ENCODE measurements around the gene RNF126.
"Not testable (repeated sequence)": the region's sequence is repeated elsewhere in the genome, so short reads cannot be mapped to it uniquely, and the experiment has no call there.

The RNF126 gene

GRCh38 chr19:629961-630714, 32.9 kb downstream of the RNF126 start:
- no peak overlapping the region for H3K4me3 ChIP-seq (ENCODE audit: low read length)
- H3K27ac ChIP-seq (ENCODE audit: low read length) = no peak overlapping the region
- no peak overlapping the region for H3K4me2 ChIP-seq (ENCODE audit: low read length)
- H3K36me3 ChIP-seq (replicated peaks; ENCODE audit: low read depth, low read length) = peaks cover 24% of the 10 kb centered on the region
- H3K9me3 ChIP-seq (ENCODE audit: insufficient read depth, low read length) = no peaks in the 10 kb centered on the region
- H3K9ac ChIP-seq (ENCODE audit: low read length) = no peak overlapping the region
- H3K27me3 ChIP-seq (ENCODE audit: low read depth, low read length) = no peaks in the 10 kb centered on the region
- H4K20me1 ChIP-seq (ENCODE audit: insufficient read depth, low read length) = 0 out of 2 replicates have a peak, but pooled peaks cover 2% of the 10 kb centered on the region
- peaks cover 59% of the 10 kb centered on the region for H3K79me2 ChIP-seq (ENCODE audit: low read length)
- TF ChIP-seq CTCF (IDR thresholded peaks at IDR 0.05; ENCODE audit: low read depth, low read length) = no peak
- no peak for TF ChIP-seq EZH2phosphoT487 (IDR thresholded peaks at IDR 0.05; ENCODE audit: low read depth)
- H3K4me1 ChIP-seq (ENCODE audit: low read length) = peaks cover 11% of the 10 kb centered on the region
- H2AFZ ChIP-seq (ENCODE audit: low read depth, low read length) = no peak overlapping the region

GRCh38 chr19:629515-629914, 33.5 kb downstream of the RNF126 start:
- H3K9me3 ChIP-seq (ENCODE audit: insufficient read depth, low read length); H3K27ac ChIP-seq (ENCODE audit: low read length); H3K27me3 ChIP-seq (ENCODE audit: low read depth, low read length); H3K9ac ChIP-seq (ENCODE audit: low read length); H3K4me3 ChIP-seq (ENCODE audit: low read length); H3K4me2 ChIP-seq (ENCODE audit: low read length); H4K20me1 ChIP-seq (ENCODE audit: insufficient read depth, low read length); H2AFZ ChIP-seq (ENCODE audit: low read depth, low read length): not testable (repeated sequence)
- Histone ChIP-seq H3K4me1 (ENCODE audit: low read length) (peaks cover 11% of the 10 kb centered on the region), H3K79me2 (ENCODE audit: low read length) (peaks cover 59% of the 10 kb centered on the region), H3K36me3 (replicated peaks; ENCODE audit: low read depth, low read length) (peaks cover 25% of the 10 kb centered on the region)

GRCh38 chr19:628168-628567, 34.8 kb downstream of the RNF126 start:
- Histone ChIP-seq H3K9me3 (ENCODE audit: insufficient read depth, low read length) (no peaks in the 10 kb centered on the region), H3K79me2 (ENCODE audit: low read length) (peaks cover 54% of the 10 kb centered on the region), H3K27me3 (ENCODE audit: low read depth, low read length) (no peaks in the 10 kb centered on the region), H3K4me3 (ENCODE audit: low read length) (no peak overlapping the region), H3K9ac (ENCODE audit: low read length) (no peak overlapping the region), H3K4me1 (ENCODE audit: low read length) (peaks cover 5% of the 10 kb centered on the region), H3K36me3 (replicated peaks; ENCODE audit: low read depth, low read length) (peaks cover 30% of the 10 kb centered on the region), H3K4me2 (ENCODE audit: low read length) (no peak overlapping the region), H3K27ac (ENCODE audit: low read length) (no peak overlapping the region), H2AFZ (ENCODE audit: low read depth, low read length) (no peak overlapping the region), H4K20me1 (ENCODE audit: insufficient read depth, low read length) (0 out of 2 replicates have a peak, but pooled peaks cover 3% of the 10 kb centered on the region)
- TF ChIP-seq EZH2phosphoT487 (IDR thresholded peaks at IDR 0.05; ENCODE audit: low read depth) (no peak), CTCF (IDR thresholded peaks at IDR 0.05; ENCODE audit: low read depth, low read length) (peak; percentile 28)

GRCh38 chr19:626566-626965, 36.4 kb downstream of the RNF126 start:
- not testable (repeated sequence) for H3K27ac ChIP-seq (ENCODE audit: low read length); H3K4me1 ChIP-seq (ENCODE audit: low read length); H3K4me2 ChIP-seq (ENCODE audit: low read length); H3K27me3 ChIP-seq (ENCODE audit: low read depth, low read length); H3K9ac ChIP-seq (ENCODE audit: low read length); H3K4me3 ChIP-seq (ENCODE audit: low read length); H3K9me3 ChIP-seq (ENCODE audit: insufficient read depth, low read length); H4K20me1 ChIP-seq (ENCODE audit: insufficient read depth, low read length); H2AFZ ChIP-seq (ENCODE audit: low read depth, low read length)
- H3K36me3 ChIP-seq (replicated peaks; ENCODE audit: low read depth, low read length) = peaks cover 37% of the 10 kb centered on the region
- peaks cover 38% of the 10 kb centered on the region for H3K79me2 ChIP-seq (ENCODE audit: low read length)

- H3K4me1 ChIP-seq (ENCODE audit: low read length) = no peaks in the 10 kb centered on the region
- no peak for TF ChIP-seq CTCF (IDR thresholded peaks at IDR 0.05; ENCODE audit: low read depth, low read length)
- no peaks in the 10 kb centered on the region for H3K27me3 ChIP-seq (ENCODE audit: low read depth, low read length)
- H4K20me1 ChIP-seq (ENCODE audit: insufficient read depth, low read length) = 0 out of 2 replicates have a peak, but pooled peaks cover 3% of the 10 kb centered on the region
- peaks cover 36% of the 10 kb centered on the region for H3K36me3 ChIP-seq (replicated peaks; ENCODE audit: low read depth, low read length)
- H3K9ac ChIP-seq (ENCODE audit: low read length) = no peak overlapping the region
- H3K9me3 ChIP-seq (ENCODE audit: insufficient read depth, low read length) = no peaks in the 10 kb centered on the region
- no peak overlapping the region for H3K4me3 ChIP-seq (ENCODE audit: low read length)
- H3K4me2 ChIP-seq (ENCODE audit: low read length) = no peak overlapping the region
- H3K79me2 ChIP-seq (ENCODE audit: low read length) = peaks cover 25% of the 10 kb centered on the region
- H2AFZ ChIP-seq (ENCODE audit: low read depth, low read length) = no peak overlapping the region
- no peak overlapping the region for H3K27ac ChIP-seq (ENCODE audit: low read length)
These were observed 37.8 kb downstream of the RNF126 start for GRCh38 chr19:625257-625656.
